Activated T-helper 1 cell treated with Interleukin-2 at 50 U/mL for 16 hours (primary cell): ENCODE measurements around the gene LAMB1.
"Not testable (repeated sequence)": the region's sequence is repeated elsewhere in the genome, so short reads cannot be mapped to it uniquely, and the experiment has no call there.

Experiments used
- DNase-seq: peaks from one replicate; pipeline ENCODE4 v3.0.0-alpha.2; 2020; ENCODE audit warnings: low read depth

The LAMB1 gene

DNA sequence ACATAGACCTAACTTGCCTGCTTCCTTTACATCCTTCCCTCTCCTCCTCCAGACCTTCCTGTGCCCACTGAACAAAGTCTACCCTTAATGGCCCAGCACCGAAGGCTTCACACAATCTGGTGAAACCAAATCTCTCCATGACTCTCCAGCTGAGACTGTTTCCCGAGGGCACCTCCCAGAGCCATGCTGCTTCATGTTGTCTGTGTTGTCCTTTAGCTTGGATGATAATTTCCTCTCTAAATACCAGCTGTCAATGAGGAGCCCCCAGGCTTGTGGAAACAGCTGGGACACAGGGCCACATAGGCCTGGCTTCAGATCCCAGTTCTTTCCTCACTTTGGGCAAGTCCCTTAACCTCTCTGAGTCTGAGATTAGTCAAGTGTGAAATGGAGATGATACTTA lies 57.6 kb downstream of the LAMB1 start:
- no peak for DNase-seq

DNA sequence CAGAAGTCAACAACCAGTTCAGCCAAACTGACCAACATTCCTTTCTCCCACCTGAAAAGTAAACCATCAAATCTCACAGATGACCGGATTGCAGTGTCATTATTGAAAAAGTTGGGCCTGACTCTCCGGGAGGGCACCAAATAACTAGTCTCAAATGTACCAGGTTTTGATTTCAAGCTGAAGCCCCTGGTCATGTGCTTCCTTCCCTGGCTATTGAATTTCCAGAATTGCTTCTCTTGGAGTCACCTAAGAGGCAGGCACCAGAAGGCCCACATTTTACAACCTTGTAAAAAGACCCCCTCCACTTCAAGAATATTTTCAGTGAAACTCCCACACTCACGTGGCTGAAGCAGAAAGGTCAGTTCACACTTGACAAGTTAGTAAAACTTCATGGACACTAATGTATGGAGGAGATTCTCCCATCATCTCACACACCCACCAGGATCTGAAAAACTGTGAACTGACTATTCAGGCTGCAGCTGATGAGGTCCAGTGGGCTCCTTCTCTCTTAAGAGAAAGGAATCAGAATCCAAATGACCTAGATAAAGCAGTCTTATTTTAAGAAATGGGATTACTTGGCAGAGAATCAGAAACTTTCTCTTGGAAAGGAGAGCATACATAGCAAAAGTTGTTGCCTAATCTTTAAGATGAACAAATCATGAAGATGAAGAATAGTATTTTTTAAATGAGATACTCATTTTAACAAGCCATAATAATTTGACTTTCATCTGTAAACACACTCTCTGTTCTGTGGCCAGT lies 58.4 kb downstream of the LAMB1 start:
- DNase-seq = no peak

DNA sequence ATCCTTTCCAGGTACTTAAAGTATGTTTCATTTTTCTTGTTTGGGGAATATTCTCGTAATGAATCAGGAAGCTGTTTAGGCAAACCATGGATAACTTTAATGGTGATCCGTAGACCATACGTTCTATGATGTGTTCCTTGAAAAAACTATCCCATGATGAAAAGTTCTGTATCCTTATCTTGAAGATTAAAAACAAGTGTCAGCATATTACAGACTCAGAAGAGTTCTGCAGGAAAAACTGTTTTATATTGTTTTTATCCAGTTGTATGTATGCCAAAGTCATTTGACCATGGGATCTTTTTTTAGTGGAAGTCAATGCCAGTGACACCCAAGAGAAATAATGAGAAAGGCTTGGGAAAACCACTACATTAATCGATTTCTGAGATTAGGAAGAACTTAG lies 59.9 kb downstream of the LAMB1 start:
- no peak for DNase-seq

DNA sequence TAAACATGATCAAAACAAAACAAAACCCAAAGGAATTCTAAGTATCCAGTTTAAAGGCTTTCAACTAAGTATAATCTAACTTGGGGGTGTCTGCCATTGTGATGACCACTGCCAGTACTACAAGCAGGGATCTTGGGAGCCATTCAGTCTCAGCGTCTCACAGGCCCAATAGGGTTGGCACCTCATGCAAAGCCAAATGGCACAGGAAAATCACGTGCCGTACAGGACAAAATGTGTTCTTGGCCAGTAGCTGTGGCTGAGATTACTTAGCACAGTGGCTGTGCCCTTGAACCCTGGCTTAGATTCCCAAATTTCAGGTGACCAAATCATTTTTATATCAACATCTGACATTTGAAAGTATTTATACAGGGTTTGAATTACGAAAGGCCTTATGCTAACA lies 62.0 kb downstream of the LAMB1 start:
- no peak for DNase-seq

DNA sequence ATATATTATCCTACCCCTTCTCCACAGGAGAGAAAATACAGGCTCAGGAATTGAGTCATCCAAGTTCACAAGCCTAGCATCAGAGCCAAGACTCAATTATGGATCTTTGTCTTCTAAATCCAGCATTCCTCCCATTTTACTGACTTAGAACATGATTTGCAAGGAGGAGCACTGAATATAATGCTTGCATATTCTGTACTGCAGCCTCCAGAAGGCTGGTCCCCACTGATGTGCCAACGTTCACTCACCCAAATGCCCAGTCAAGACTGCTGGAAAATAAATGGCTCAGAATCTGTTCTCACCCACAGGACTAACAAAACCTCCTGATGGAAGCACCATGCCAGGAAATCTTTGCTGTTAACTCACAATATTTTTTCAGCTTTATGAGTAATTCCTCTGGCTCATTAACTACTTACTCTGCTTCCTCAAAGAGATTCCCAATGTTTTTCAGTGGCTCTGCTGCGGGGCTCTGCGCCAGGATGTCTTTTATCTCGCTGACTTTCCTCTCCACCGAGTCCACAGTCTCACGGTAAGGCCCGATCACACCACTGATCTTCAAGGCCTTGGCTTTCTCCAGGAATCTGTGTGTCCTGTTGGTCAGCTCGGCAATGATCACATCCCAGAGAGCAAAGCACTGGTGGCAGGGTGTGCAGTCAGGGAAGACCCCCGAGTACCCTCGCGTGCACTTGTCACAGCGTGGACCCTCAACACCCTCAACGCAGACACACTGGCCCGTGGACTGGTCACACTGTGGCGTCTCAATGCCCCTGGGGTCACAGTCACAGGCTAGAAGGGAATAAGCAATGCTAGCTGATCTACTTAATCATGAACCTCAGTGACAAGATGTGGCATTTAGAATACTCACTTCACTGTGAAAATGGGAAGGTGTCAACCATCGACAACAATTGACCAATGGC lies 63.1 kb downstream of the LAMB1 start:
- DNase-seq = no peak

DNA sequence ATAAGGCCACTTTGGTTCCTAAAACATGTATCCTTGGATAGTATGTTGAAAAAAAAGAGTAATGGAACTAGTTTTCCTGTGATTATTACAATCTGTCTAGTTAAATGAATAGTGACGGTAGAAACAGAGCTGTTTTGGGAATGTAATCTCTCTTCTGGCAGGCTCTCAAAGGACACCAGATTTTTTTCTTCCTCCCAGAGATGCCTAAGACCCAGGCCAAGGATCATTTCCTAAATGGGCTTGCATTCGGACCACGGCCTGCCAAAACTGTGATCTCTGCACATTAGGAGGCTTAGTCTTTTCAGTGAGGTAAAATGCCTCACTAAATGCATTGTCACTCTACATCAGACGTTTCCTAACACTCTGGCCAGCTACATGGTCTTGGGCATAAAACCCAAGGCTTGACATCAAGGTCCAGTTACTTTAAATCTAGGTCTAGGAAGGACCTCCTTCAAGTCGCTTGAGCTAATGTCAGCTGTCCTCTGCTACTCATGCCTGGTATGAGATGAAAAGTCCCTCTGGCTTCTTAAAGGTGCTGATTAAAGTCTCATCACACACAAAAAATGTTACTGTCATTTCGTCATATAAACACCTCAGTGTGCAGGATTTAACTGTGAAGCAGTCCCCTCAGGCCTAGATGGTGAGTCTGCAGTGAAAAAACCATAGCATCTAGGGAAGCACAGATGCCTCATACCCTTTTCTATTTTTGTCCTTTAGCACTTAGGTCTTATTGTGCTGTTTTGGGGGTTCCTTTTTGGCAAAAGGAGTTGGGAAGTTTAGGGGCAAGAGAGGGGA lies 64.3 kb downstream of the LAMB1 start:
- DNase-seq = no peak

DNA sequence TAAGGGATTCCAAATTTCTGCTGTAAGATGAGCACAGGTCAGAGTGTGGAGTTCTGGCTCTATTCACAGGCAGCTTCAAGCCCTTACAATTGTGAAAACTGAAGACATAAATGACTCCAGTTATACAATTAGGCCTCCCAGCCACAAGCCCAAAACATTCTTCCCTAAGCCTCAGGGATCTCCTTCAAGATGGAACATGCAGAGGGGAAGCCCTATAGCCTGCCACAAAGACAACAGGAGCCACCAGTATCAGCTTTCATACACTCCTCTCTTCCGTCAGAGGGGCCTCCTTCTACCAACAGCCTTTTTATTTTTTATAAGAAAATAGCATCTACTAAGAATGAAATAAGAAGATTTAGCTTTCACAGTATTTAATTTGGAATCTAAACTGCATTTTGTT lies 65.4 kb downstream of the LAMB1 start:
- DNase-seq = no peak

DNA sequence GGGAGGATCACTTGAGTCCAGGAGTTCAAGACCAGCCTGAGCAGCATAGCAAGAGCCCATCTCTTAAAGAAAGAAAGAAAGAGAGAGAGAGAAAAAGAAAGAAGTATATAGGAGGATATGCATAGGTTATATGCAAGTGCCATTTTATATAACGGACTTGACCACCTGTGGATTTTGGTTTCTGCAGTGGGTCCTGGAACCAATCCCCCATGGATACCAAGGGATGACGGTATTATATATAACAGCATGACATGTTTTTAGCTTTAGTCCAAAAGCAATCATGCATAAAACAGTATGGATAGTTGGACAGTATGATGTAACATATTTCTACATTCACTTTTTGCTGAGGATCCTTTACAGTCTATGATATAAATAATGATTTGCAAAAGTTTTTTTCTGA lies 66.6 kb downstream of the LAMB1 start:
- no peak for DNase-seq

DNA sequence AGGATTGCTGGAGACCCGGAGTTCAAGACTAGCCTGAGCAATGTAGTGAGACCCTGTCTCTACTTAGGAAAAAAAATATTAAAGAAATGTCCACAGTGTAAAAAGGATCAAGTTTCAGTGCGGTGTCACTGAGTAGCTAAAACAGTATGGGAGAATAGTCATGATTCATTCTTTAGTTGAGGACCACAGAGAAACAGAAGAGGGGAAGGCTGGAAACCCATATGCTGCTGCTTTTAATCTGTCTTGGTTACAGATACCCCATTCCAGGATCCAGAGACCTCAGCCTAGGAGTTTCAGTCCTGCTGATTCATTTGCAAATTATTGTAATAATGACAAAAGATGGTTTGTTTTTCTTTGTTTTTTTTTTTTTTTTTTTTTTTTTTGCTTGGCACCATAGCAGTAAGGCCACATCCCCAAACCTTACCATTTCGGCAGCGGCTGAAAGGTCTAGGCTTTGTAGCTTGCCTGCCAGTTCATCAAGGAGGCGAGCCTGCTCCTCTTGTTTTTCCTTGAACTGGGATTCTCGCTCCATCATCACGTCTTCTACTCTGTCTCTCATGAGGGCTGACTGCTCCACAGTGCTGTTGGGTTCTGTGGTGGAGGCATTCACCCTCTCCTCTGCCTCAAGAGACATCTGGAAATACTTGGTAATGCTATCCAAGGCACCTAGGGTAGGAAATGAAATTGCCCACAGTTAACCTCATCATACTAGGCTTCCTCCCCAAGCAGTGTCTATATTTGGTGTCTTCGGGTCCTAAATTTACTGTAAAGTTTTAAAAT lies 67.8 kb downstream of the LAMB1 start:
- DNase-seq = no peak

DNA sequence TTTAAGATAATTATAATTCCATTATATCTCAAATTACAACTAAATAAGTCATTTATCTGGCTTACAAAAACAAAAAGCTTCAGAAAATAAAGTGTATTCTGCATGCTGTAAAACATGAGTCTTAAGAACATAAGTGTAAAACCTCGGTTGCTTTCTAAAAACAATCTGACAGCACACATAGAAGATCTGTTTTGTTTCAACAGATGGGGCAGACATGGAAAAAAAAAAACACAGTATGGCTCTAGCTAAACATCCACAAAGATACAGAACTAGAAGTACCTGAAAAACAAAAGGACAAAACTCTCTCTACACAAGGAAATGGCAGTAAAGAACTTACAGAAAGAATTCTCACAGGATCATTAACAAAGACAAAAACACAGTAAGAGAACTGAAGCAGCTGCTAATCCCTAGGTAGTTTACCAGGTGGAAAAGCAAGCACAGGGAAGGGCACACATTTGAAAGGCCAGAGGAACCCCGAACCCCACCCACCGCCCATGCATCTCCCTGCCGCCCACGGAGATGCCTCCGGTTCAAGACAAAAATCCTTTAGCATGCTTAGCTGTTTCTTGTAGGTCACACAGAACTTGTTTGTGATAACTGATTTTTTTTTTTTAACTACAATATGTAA lies 69.5 kb downstream of the LAMB1 start:
- DNase-seq = no peak

DNA sequence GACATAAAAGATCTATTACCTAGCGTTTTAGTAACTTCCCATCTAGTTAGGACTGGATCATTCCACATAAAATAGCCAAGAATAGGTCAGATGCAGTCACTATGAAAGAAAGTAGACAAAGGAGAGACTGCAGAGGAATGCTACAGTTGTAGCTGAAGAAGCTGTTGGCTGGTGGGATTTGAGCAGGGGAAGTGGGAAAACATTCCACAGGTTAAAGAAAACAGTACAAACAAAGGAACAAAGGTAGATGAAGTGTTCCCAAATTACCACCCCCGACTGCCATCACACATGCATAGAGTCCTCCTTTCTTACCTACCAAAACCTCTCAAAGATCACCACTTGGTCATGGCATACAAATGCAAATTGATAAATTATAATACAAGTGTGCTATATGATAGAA lies 70.2 kb downstream of the LAMB1 start:
- no peak for DNase-seq

DNA sequence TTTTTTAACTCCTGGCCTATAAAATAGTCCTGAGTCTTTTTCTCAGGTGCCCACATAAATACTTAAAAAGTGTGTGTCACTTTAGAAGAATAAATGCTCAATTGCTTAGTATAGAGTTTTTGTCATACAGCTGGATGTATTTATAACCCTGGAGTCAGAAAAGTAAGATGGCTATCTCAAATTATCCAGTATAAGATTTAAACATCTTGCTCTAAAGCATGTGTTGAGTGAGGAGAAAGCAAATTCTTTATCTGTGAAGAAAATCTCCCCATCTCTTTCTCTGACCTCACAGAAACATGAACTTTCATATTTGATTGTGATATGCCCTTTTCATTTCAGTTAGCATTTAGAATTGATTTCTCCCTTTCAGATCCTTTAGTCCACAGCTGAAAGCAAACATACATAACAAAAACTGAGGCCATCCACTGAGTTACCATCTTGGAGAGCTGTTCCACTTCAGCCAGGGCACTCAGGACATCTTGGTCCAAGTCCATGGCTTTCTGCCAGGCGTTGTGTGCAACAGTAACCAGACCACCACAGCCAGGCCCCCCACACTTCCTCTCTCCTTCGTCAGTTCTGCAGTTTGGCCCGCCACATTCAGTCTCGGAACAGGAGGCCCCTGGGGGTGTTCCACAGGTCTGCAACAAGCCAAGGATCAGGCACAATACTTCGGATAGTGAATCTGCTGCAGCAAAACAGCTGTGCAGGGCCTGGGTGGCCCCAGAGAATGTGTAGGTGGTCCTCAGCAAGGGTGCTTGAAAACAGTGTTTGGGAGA lies 71.0 kb downstream of the LAMB1 start:
- no peak for DNase-seq

DNA sequence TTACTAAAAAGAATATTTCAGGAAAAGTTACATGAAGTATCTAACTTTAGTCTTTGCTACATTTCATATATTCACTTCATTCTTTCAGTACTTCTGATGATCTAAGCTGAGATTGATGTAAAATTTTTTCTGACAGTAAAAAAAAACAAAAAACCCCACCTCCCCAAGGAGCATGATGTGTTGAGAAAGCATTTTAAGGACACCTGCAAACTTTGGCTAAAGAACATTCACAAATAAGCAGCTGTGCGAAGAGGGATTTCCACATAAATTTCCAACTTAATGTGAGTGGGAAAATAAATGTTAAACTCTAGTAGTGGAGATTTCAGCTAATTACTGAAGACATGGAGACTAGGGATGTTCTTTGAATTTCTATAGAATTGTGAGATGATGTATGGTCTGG lies 76.5 kb downstream of the LAMB1 start:
- no peak for DNase-seq

DNA sequence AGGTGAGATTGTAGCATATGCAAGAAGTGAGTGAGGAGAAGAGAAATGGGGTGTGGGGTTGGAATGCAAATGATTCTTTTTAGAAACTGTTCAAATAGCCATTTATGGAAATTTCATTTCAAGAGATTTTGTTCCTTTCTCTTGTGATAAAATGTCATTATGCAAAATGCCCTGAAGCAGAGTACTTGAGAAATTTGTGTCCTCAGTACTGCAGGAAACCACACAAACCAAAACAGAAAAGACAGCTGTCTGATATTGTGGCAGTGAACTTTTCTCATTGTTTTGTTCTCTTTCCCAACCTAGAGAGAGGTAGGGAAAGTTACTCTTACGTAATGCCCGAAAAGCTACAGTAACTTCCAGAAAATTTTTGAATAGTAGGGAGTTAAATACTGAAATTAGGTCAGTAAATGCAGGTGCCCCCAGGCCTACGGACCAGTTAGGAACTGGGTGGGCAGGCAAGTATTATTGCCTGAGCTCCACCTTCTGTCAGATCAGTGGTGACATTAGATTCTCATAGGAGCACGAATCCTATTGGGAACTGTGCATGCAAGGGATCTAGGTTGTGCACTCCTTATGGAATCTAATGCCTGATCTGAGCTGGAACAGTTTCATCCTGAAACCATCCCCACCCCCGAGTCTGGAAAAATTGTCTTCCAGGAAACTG lies 78.0 kb downstream of the LAMB1 start:
- no peak for DNase-seq

DNA sequence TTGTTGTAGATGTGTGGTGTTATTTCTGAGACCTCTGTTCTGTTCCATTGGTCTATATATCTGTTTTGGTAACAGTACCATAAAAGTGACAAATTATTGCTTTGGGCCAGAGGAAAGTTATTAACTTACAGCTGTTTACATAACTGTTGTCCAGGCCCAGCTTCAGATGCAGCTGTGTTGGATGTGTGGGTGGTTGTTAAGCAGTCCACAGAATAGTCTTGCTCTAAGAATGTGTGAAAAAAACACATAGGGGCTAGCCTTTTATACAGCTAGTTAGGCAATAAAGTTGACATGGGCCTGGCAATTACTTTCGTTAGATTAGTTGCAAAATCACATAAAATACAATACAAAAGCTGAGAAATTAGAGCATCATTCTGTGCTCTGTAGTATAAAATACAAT lies 80.1 kb downstream of the LAMB1 start:
- DNase-seq = no peak

DNA sequence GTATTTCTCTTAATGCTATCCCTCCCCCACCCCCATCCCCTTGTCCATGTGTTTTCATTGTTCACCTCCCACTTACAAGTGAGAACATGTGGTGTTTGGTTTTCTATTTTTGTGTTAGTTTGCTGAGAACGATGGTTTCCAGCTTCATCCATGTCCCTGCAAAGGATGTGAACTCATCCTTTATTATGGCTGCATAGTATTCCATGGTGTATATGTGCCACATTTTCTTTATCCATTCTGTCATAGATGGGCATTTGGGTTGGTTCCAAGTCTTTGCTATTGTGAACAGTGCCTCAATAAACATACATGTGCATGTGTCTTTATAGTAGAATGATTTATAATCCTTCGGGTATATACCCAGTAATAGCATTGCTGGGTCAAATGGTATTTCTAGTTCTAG lies 81.1 kb downstream of the LAMB1 start:
- not testable (repeated sequence) for DNase-seq

DNA sequence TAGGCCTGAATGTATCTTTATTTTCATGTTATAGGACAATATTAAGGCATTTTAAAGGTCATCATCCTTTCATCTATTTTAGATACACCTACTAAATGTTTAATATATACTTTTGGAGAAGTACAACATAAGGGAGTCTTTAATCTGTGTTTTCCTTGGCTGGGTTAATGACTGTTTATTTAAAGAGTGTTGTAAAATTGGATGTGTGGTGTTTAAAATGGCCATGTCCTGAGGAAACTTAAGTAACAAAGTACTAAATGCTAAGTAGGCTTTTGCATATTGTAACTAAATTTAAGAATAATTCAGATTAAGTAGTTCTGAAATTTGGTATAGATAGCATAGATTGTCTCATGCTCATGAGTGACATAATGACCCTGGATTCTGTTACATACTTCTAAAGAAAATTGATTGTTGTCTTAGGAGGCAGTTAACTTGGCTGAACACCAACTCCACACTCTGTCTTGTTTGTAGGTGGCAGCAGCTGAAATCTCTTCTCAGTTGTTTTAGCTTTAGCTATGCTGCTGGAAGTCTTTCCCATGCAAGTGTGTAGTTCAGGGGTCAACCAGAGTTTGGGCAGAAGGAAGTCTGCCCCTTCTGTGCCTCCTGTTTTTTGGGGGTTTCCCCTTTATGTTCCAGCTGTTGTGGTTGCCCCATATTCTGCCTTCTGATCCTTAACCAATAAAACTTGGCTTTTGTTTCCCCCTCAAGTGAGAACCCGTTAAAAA lies 82.8 kb downstream of the LAMB1 start:
- DNase-seq = no peak

DNA sequence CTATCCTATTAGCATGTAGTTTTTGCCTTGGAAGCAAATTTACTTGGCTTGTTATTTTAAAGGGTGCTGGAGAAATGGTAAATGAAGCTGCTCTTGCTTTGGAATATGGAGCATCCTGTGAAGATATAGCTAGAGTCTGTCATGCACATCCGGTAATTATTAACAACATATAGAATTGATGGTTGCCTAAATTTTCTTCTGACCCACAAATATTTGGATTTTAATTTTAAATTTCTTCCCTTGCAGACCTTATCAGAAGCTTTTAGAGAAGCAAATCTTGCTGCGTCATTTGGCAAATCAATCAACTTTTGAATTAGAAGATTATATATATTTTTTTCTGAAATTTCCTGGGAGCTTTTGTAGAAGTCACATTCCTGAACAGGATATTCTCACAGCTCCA lies 84.0 kb downstream of the LAMB1 start:
- no peak for DNase-seq
